AG09309 (cell line): ENCODE measurements around the gene ZFP91.

Source experiments
- DNase-seq: peaks from one replicate; pipeline ENCODE4 v3.0.0-alpha.2; 2010; ENCODE audit warnings: low read depth
- H3K4me3 ChIP-seq: 2 replicates; pipeline ENCODE4 v1.5.1; 2011; ENCODE audit warnings: mild to moderate bottlenecking, low read depth, low read length, moderate library complexity; ENCODE audit not compliant: control insufficient read depth
- CTCF ChIP-seq: IDR thresholded peaks from 2 replicates; pipeline ENCODE4 v1.5.1; 2011; ENCODE audit warnings: mild to moderate bottlenecking, low read depth, low read length, inconsistent platforms; ENCODE audit not compliant: insufficient read depth, control insufficient read depth; ENCODE audit errors: missing control alignments

The ZFP91 gene

DNA sequence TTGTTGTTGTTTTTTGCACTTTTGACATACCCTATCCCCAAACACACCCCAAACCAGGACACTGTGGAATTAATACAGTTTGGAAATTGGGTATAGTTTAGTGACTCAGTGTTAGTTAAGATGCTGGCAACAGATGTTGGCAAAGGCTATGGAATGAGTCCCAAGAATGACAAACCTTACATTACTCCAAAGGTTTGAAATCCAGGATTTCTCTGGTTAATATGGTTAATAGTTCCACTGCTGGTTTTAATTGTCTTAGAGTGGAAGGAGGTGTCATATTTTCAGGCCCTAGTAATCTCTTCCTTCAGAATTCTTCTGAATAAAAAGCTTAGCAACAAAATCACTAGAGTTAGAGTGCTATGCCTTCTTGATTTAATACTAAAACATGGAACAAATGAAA lies 4.0 kb upstream of the ZFP91 start:
- DNase-seq = peak; percentile 57
- H3K4me3 ChIP-seq = peak overlapping the region; percentile 60
- no peak for TF ChIP-seq CTCF

DNA sequence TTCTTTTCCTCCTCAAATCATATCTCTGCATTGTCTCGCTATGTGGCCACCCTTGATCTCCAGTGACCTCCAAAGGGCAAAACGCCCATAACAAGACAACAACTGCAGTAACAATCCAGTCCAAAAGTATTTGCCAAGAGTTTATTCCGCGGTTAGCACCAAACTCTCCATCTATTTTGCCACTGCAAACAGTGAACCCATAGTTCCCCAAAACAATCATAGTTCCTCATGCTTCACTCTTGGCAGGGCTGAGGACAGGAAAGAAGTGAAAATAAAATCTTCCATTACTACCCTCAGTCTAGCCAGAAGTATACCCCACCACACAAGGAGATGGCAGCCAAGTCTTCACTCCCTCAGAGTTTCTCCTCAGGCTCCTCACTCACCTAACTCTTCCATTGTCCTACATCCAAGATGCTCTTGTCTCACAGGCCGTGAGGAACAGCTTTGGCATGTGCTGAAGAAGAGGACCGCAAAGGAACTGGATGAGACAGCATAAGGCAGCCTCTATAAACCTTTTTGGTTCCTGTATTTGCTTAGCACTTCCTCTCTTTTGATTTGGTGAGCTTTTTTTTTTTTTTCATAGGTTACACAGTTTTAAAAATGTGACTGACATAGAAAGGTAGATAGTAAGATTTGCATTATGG lies 3.4 kb upstream of the ZFP91 start, which contains the start of gene LPXN:
Gene LPXN (minus strand): TSS at position 480 of the 644 bp plus-strand sequence. CDS start 84 bp downstream, at position 396.
- peak within 1 kb of the TSS; percentile 60 for H3K4me3 ChIP-seq
- peak; percentile 52 for DNase-seq

GRCh38 chr11:58576887-58577471 lies 1.9 kb upstream of the ZFP91 start:
- H3K4me3 ChIP-seq = peak overlapping the region; percentile 87
- peak; percentile 48 for TF ChIP-seq CTCF
- DNase-seq = no peak

More for the DNA sequence above, 3.4 kb upstream of the ZFP91 start, which contains the start of gene LPXN:
- TF ChIP-seq CTCF = no peak

DNA sequence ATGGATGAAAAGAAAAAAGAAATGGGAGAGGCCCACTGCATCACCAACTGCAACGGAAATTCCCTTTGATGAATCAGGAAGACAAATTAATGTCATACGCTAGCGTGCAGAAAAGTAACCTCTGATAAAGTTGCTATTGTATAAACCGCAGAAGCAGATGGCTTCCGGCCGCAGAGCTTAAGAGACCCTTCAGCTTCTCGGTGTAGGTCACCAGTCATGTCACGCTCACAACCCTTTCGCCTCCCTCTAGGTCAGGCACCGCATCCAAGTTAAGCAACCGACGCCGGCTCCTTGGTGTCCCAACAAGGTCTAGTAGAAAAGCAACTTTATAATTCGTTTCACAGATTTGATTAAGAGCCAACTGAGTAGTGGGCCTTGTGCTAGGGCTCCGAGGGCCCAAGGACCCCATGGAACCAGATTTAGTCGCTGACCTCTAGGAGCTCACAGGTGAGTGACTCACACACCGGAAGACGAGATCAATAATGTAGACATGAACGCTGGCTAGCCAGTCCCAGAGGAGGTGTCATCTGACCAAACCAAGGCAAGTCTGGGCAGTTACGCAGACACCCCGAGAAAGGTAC lies 1.2 kb upstream of the ZFP91 start:
- DNase-seq = peak; percentile 91

DNA sequence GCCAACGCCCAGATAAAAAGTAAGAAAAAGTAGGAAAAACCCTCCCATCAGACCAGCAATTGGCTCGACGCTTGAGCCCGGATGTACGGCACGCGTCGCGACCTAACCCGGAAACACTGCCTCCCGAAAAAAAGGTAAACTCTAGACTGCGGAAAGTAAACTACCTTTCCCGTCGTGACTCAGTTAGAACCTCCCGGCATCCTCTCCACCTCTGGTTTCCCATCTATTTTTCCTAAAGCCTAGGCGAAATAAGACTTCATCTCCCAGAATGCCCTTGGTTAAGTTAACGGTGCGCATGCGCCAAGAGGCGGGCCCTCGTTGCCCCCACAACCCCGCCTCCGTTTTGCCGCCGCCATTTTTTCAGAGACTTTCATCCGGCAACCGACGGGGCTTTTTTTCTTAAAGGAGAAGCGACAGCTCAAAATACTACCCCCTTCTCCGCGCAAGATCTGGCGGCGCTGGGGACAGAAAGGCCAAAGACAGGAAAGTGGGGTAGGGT lies 678 bp upstream of the ZFP91 start:
- no peak for TF ChIP-seq CTCF
- peak; percentile 97 for DNase-seq
- H3K4me3 ChIP-seq = peak overlapping the region; percentile 87

More for the DNA sequence above, 1.2 kb upstream of the ZFP91 start:
- H3K4me3 ChIP-seq = peak overlapping the region; percentile 87
- TF ChIP-seq CTCF = no peak

GRCh38 chr11:58579192-58580129 lies 598 bp downstream of the ZFP91 start:
- H3K4me3 ChIP-seq = peak overlapping the region; percentile 87

More at GRCh38 chr11:58579192-58580129, 598 bp downstream of the ZFP91 start:
- peak; percentile 68 for DNase-seq
- TF ChIP-seq CTCF = peak; percentile 83
